Motor neuron (in vitro differentiated cells): Measurements from ENCODE around the gene MIOS. TPM values are rescaled to one million over a fixed set of nuclear protein-coding genes. Genes with fewer than 3 reads are reported as not detected.
"Not testable (repeated sequence)": the region's sequence is repeated elsewhere in the genome, so short reads cannot be mapped to it uniquely, and the experiment has no call there.

Experiments
- ATAC-seq, 8 experiments: fragments of 200-7000 bp; cut with Tn5 transposase; replicated peaks in 6 of 8; 2 replicates each; pipeline ENCODE4 v1.8.0; 2021; ENCODE audit warnings: mild to moderate bottlenecking in 8 of 8, moderate library complexity in 8 of 8
- H3K27ac ChIP-seq, 2 donors: fragments of 250-450 bp; sonication (Bioruptor Pico); 2 replicates each; pipeline ENCODE4 v1.9.0; 2021; ENCODE audit warnings: antibody characterized with exemption in 2 of 2, mild to moderate bottlenecking in 2 of 2, moderate library complexity in 1 of 2
- H3K4me1 ChIP-seq, 2 donors: fragments of 250-450 bp; sonication (Bioruptor Pico); replicated peaks in 1 of 2; 2 replicates each; pipeline ENCODE4 v1.6.1; 2021; ENCODE audit warnings: antibody characterized with exemption in 2 of 2, mild to moderate bottlenecking in 2 of 2, moderate library complexity in 1 of 2
- H3K4me3 ChIP-seq, 5 donors: fragments of 250-450 bp; sonication (Bioruptor Pico); 2 replicates each; pipeline ENCODE4 v1.9.0; 2021; ENCODE audit warnings: antibody characterized with exemption in 5 of 5, mild to moderate bottlenecking in 5 of 5, moderate library complexity in 4 of 5
- WGBS, 10 experiments: fragments of 450-650 bp; shearing (Covaris generic); methylation state at CpG; one replicate each; pipeline ENCODE4 v1.0.0; 2022; 5-methylcytosine and 5-hydroxymethylcytosine counted together
- in situ Hi-C, 9 experiments: fragments of 400-800 bp; cut with MboI; loops; one replicate each; pipeline ENCODE4 v1.15.0; 2021; ENCODE audit warnings: low sequenced_read_pairs in 9 of 9, low pct_unique_long_range_greater_than_20kb in 2 of 9; ENCODE audit not compliant: unreplicated experiment in 9 of 9
- total RNA-seq, 8 experiments: library from RNA; unstranded; fragments of 300-600 nt; gene quantifications; 2 replicates each; pipeline versions ENCODE4 v1.2.3 to v1.2.4, GENCODE V29; 2022

The MIOS gene
- total RNA-seq, 8 experiments from 2014 or later: 8.1 to 30.3 (median 25.4) TPM

GRCh38 chr7:7642081-7642480 is 75.4 kb downstream of the MIOS start:
- ATAC-seq: no peak
- in situ Hi-C loops: no loop called here
- H3K4me1 ChIP-seq: peaks cover 11 to 14% of the 10 kb centered on the region in 2 donors
- H3K27ac ChIP-seq: no peak overlapping the region
- peak overlapping the region in 4 of 5 donors; percentile 53 to 82 (median 68) for H3K4me3 ChIP-seq
- 41 to 100% (median 91%) methylated on average over 1 to 6 of the region's 6 CpGs; no CpG with 5 or more reads in 1 of the 10 experiments for WGBS, 10 experiments

- Histone ChIP-seq H3K4me1 (no peaks in the 10 kb centered on the region), H3K4me3 (no peak overlapping the region), H3K27ac (no peak overlapping the region)
- in situ Hi-C loops: no loop called here
- ATAC-seq: no peak
- 20 to 100% (median 81%) methylated on average over 1 to 6 of the region's 6 CpGs for WGBS, 10 experiments
Measured at GRCh38 chr7:7647495-7648036, 80.9 kb downstream of the MIOS start.

GRCh38 chr7:7650682-7651206 is 84.1 kb downstream of the MIOS start:
- WGBS, 10 experiments: 67 to 100% (median 100%) methylated on average over 1 to 2 of the region's 2 CpGs; no CpG with 5 or more reads in 3 of the 10 experiments

GRCh38 chr7:7651479-7651878 is 84.8 kb downstream of the MIOS start:
- no peak for ATAC-seq
- Histone ChIP-seq H3K4me3 (no peak overlapping the region), H3K4me1 (no peaks in the 10 kb centered on the region), H3K27ac (no peak overlapping the region)
- in situ Hi-C loops: no loop called here
- 43 to 100% (median 75%) methylated on average over 1 to 3 of the region's 3 CpGs for WGBS, 10 experiments

More at GRCh38 chr7:7650682-7651206, 84.1 kb downstream of the MIOS start:
- H3K27ac ChIP-seq: no peak overlapping the region
- in situ Hi-C loops: no loop called here
- no peaks in the 10 kb centered on the region for H3K4me1 ChIP-seq
- H3K4me3 ChIP-seq: no peak overlapping the region
- ATAC-seq: no peak

GRCh38 chr7:7652798-7653540 is 86.3 kb downstream of the MIOS start:
- WGBS, 10 experiments: 50 to 100% (median 78%) methylated on average over 1 of the region's 1 CpG; no CpG with 5 or more reads in 2 of the 10 experiments
- Histone ChIP-seq H3K4me1 (no peaks in the 10 kb centered on the region), H3K27ac (no peak overlapping the region), H3K4me3 (no peak overlapping the region)
- peak in 3 of 8 experiments; percentile 34 to 79 (median 37) for ATAC-seq
- in situ Hi-C loops: no loop called here

- WGBS, 10 experiments: 43 to 100% (median 81%) methylated on average over 1 to 3 of the region's 3 CpGs; no CpG with 5 or more reads in 2 of the 10 experiments
- in situ Hi-C loops: no loop called here
- peak in 3 of 8 experiments; percentile 16 to 20 (median 20) for ATAC-seq
- no peaks in the 10 kb centered on the region for H3K4me1 ChIP-seq
- H3K4me3 ChIP-seq: no peak overlapping the region
- no peak overlapping the region for H3K27ac ChIP-seq
Measured at GRCh38 chr7:7653593-7654187, 87.0 kb downstream of the MIOS start.

GRCh38 chr7:7654964-7655715 is 88.5 kb downstream of the MIOS start:
- H3K4me3 ChIP-seq: no peak overlapping the region
- WGBS, 10 experiments: 80 to 100% (median 91%) methylated on average over 1 to 4 of the region's 4 CpGs
- in situ Hi-C loops: no loop called here
- ATAC-seq: peak in 1 of 8 experiments; percentile 44
- H3K27ac ChIP-seq: no peak overlapping the region
- no peaks in the 10 kb centered on the region for H3K4me1 ChIP-seq

- in situ Hi-C loops, H3K4me3 ChIP-seq, H3K4me1 ChIP-seq, H3K27ac ChIP-seq, ATAC-seq: not testable (repeated sequence)
- 69 to 100% (median 96%) methylated on average over 1 to 3 of the region's 3 CpGs; no CpG with 5 or more reads in 5 of the 10 experiments for WGBS, 10 experiments
Measured at GRCh38 chr7:7656459-7656858, 89.8 kb downstream of the MIOS start.

Other genes with a start within 250 kb of the MIOS start
- gene COL28A1, start 31.0 kb upstream of the MIOS start, total RNA-seq: 1 to 10 TPM in 3 of 8 experiments, under 1 TPM in 4, not detected in 1; 0.10 to 3.4 (median 0.98) TPM
- gene UMAD1, start 73.9 kb downstream of the MIOS start, total RNA-seq: 10 to 100 TPM in 6 of 8 experiments, 1 to 10 TPM in 2; 7.8 to 19.1 (median 12.5) TPM
- gene RPA3, start 151.7 kb downstream of the MIOS start, total RNA-seq: 10 to 100 TPM; 17.2 to 49.7 (median 30.8) TPM